ENCODE measurements around the gene APOLD1.
A peak's percentile ranks its signal among the peaks of the same experiment; 100 is the strongest.
"Not testable (repeated sequence)": the region's sequence is repeated elsewhere in the genome, so short reads cannot be mapped to it uniquely, and the experiment has no call there.

The APOLD1 gene

GRCh38 chr12:12810553-12811021 is 25.1 kb downstream of the APOLD1 start:
- no peak for DNase-seq

- DNase-seq, result no peak
Observed at GRCh38 chr12:12811343-12811742, 25.9 kb downstream of the APOLD1 start.

- DNase-seq, result no peak
Observed at GRCh38 chr12:12812174-12812573, 26.7 kb downstream of the APOLD1 start.

GRCh38 chr12:12812618-12813119 is 27.2 kb downstream of the APOLD1 start:
- no peak for DNase-seq

GRCh38 chr12:12813120-12814101 is 28.0 kb downstream of the APOLD1 start, which contains the start of gene DDX47:
DDX47 (plus strand) TSS chr12:12813346; CDS start chr12:12813368, 22 bp downstream.
- DNase-seq, result peak; percentile 97

- no peak for DNase-seq
Observed at GRCh38 chr12:12817616-12818015, 32.2 kb downstream of the APOLD1 start.

- DNase-seq, result no peak
Observed at GRCh38 chr12:12818701-12819100, 33.2 kb downstream of the APOLD1 start.

GRCh38 chr12:12819221-12819620 is 33.8 kb downstream of the APOLD1 start:
- DNase-seq, result no peak

GRCh38 chr12:12819752-12820311 is 34.4 kb downstream of the APOLD1 start:
- no peak for DNase-seq

- not testable (repeated sequence) for DNase-seq
Observed at GRCh38 chr12:12820376-12820775, 34.9 kb downstream of the APOLD1 start.

- no peak for DNase-seq
Observed at GRCh38 chr12:12821975-12822374, 36.5 kb downstream of the APOLD1 start.

GRCh38 chr12:12822886-12823285 is 37.4 kb downstream of the APOLD1 start:
- DNase-seq, result no peak

GRCh38 chr12:12823300-12823699 is 37.8 kb downstream of the APOLD1 start:
- DNase-seq, result no peak

GRCh38 chr12:12823811-12824210 is 38.4 kb downstream of the APOLD1 start:
- no peak for DNase-seq

- no peak for DNase-seq
Observed at GRCh38 chr12:12835378-12836146, 50.1 kb downstream of the APOLD1 start.

GRCh38 chr12:12836571-12836970 is 51.1 kb downstream of the APOLD1 start:
- no peak for DNase-seq

GRCh38 chr12:12837025-12837812 is 51.8 kb downstream of the APOLD1 start:
- no peak for DNase-seq

GRCh38 chr12:12837813-12838153 is 52.3 kb downstream of the APOLD1 start:
- DNase-seq, result no peak

GRCh38 chr12:12839003-12839395 is 53.5 kb downstream of the APOLD1 start:
- no peak for DNase-seq

- not testable (repeated sequence) for DNase-seq
Observed at GRCh38 chr12:12839439-12839838, 54.0 kb downstream of the APOLD1 start.

- DNase-seq, result no peak
Observed at GRCh38 chr12:12839873-12840579, 54.6 kb downstream of the APOLD1 start.

- DNase-seq, result no peak
Observed at GRCh38 chr12:12840580-12840899, 55.1 kb downstream of the APOLD1 start.

Measured in right forelimb (tissue), 1 donor.